Measurements from ENCODE around the gene MBD6.

Gene MBD6

DNA sequence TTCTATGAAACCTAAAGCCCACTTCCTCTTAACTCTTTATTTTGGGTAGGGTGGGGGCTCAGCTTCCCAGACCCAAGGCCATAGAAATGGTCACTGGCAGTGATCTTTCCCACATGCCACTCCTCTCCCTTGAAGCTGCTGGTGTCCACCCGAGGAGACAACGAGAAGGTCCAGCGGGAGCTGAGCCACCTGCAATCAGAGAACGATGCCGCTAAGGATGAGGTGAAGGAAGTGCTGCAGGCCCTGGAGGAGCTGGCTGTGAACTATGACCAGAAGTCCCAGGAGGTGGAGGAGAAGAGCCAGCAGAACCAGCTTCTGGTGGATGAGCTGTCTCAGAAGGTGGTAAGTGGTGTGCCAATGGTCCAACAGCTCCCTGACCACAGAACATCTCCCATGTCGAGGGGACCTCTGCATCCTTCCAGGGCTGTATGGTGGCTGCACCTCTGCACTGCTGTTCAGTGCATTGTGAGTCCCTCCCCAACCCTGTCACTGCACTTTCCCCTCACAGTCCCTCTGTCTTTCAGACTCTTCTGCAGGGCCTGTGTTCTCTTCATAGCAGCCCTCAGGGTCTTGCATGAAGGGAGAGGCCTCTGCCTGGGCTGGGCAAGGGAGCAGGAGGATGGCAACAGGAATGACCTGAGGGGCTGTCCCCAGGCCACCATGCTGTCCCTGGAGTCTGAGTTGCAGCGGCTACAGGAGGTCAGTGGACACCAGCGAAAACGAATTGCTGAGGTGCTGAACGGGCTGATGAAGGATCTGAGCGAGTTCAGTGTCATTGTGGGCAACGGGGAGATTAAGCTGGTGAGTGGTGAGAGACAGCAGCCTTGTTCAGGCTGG, 49.5 kb downstream of the MBD6 start:
- no peaks in the 10 kb centered on the region for H3K27me3 ChIP-seq (ENCODE audit: insufficient read depth, low read length)
- no peaks in the 10 kb centered on the region for H3K36me3 ChIP-seq (ENCODE audit: insufficient read depth, low read length)
- no peaks in the 10 kb centered on the region for H3K4me1 ChIP-seq (ENCODE audit: control insufficient read depth, insufficient read depth, low read length, unreplicated experiment)

GRCh38 chr12:57574795-57575194, 52.2 kb downstream of the MBD6 start:
- Histone ChIP-seq H3K79me2 (ENCODE audit: control insufficient read depth, insufficient read depth, low read length, unreplicated experiment) (no peaks in the 10 kb centered on the region), H3K27ac (ENCODE audit: low read depth, low read length) (no peak overlapping the region), H3K27me3 (ENCODE audit: insufficient read depth, low read length) (no peaks in the 10 kb centered on the region), H3K4me1 (ENCODE audit: control insufficient read depth, insufficient read depth, low read length, unreplicated experiment) (no peaks in the 10 kb centered on the region), H3K36me3 (ENCODE audit: insufficient read depth, low read length) (no peaks in the 10 kb centered on the region), H3K4me3 (ENCODE audit: low read depth, low read length) (no peak overlapping the region), H2AFZ (ENCODE audit: low read length, unreplicated experiment) (no peak overlapping the region)

More for the DNA sequence above, 49.5 kb downstream of the MBD6 start:
- Histone ChIP-seq H3K27ac (ENCODE audit: low read depth, low read length) (no peak overlapping the region), H3K79me2 (ENCODE audit: control insufficient read depth, insufficient read depth, low read length, unreplicated experiment) (no peaks in the 10 kb centered on the region), H2AFZ (ENCODE audit: low read length, unreplicated experiment) (no peak overlapping the region), H3K4me3 (ENCODE audit: low read depth, low read length) (no peak overlapping the region)

DNA sequence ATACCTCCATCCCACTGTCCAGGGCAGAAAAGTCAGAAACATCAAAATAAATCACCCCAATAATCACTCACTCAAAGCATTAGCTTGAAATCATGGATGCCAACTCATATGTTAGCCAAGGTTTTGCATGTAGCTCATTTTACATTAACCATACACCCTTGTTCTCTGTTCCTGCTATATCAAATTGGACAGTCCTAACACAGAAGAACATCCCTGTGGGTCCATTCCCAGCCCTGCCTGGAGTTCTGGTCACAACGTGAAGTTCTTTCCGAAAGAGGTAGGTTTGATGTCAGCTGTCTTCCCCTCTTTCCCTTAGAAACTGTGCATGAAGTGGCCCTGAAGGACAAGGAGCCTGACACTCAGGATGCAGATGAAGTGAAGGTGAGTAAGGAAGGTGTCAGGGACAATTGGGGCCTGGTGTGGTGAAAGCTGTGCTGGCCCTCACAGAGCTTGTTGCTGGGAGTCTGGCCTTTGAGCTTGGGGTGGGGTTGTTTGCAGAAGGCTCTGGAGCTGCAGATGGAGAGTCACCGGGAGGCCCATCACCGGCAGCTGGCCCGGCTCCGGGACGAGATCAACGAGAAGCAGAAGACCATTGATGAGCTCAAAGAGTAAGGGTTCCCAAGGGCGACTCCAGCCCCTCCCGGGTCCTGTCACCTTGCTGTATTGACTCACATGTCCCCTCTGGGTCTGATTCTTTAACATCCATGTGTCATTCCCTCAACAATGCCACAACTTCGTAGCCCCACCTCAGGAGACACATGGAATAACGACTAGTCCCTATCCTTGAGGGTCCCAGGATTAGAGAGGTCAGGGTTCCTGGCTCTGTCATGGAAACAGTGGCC, 53.4 kb downstream of the MBD6 start:
- Histone ChIP-seq H3K4me1 (ENCODE audit: control insufficient read depth, insufficient read depth, low read length, unreplicated experiment) (no peaks in the 10 kb centered on the region), H3K36me3 (ENCODE audit: insufficient read depth, low read length) (no peaks in the 10 kb centered on the region), H3K79me2 (ENCODE audit: control insufficient read depth, insufficient read depth, low read length, unreplicated experiment) (no peaks in the 10 kb centered on the region), H3K4me3 (ENCODE audit: low read depth, low read length) (no peak overlapping the region), H3K27me3 (ENCODE audit: insufficient read depth, low read length) (no peaks in the 10 kb centered on the region), H2AFZ (ENCODE audit: low read length, unreplicated experiment) (no peak overlapping the region), H3K27ac (ENCODE audit: low read depth, low read length) (no peak overlapping the region)

DNA sequence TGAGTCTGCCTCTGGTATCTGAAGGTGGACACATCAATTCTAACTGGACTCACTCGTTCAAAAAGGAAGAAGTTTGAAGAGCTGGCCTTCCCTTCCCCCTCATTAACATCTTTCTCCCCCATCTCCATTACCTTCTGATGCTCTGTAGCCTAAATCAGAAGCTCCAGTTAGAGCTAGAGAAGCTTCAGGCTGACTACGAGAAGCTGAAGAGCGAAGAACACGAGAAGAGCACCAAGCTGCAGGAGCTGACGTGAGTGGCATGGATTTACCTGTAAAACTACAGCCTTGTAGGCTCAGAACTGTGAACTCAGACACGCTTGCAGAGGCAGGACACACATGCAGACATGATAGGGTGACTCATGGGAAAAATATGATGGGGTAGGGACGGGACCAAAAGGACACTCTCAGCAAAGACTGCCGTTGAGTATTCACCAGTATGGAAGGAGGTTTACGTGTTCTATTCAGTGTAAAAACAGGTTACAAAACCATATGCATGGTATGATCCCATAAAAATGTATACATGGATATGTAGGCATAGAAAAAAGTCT, 54.1 kb downstream of the MBD6 start:
- no peaks in the 10 kb centered on the region for H3K4me1 ChIP-seq (ENCODE audit: control insufficient read depth, insufficient read depth, low read length, unreplicated experiment)
- H2AFZ ChIP-seq (ENCODE audit: low read length, unreplicated experiment), result no peak overlapping the region
- H3K36me3 ChIP-seq (ENCODE audit: insufficient read depth, low read length), result no peaks in the 10 kb centered on the region
- H3K27ac ChIP-seq (ENCODE audit: low read depth, low read length), result no peak overlapping the region
- no peaks in the 10 kb centered on the region for H3K27me3 ChIP-seq (ENCODE audit: insufficient read depth, low read length)
- no peaks in the 10 kb centered on the region for H3K79me2 ChIP-seq (ENCODE audit: control insufficient read depth, insufficient read depth, low read length, unreplicated experiment)
- no peak overlapping the region for H3K4me3 ChIP-seq (ENCODE audit: low read depth, low read length)

- H3K4me3 ChIP-seq (ENCODE audit: low read depth, low read length), result no peak overlapping the region
- no peaks in the 10 kb centered on the region for H3K79me2 ChIP-seq (ENCODE audit: control insufficient read depth, insufficient read depth, low read length, unreplicated experiment)
- H3K27ac ChIP-seq (ENCODE audit: low read depth, low read length), result no peak overlapping the region
- H3K27me3 ChIP-seq (ENCODE audit: insufficient read depth, low read length), result no peaks in the 10 kb centered on the region
- H2AFZ ChIP-seq (ENCODE audit: low read length, unreplicated experiment), result no peak overlapping the region
- no peaks in the 10 kb centered on the region for H3K4me1 ChIP-seq (ENCODE audit: control insufficient read depth, insufficient read depth, low read length, unreplicated experiment)
- no peaks in the 10 kb centered on the region for H3K36me3 ChIP-seq (ENCODE audit: insufficient read depth, low read length)
These were observed 55.5 kb downstream of the MBD6 start for GRCh38 chr12:57577981-57578758.

DNA sequence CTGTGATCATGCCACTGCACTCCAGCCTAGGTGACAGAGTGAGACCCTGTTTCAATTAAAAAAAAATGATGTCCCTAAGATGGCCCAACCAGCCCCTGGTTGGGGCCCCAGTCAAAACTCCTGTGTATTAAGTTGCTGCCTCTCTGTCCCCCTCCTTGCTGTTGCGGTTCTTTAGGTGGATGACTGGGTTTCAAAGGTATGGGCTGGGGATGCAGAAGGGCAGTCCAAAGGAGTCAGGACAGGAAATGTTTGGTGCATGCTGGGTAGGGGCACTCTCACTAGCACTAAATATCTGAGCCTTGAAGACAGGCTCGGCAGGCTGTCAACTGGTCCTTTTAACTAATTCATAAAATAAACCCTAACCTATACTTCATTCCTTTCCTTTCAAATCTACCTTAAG, 56.4 kb downstream of the MBD6 start:
- Histone ChIP-seq H3K4me3 (ENCODE audit: low read depth, low read length) (no peak overlapping the region), H2AFZ (ENCODE audit: low read length, unreplicated experiment) (no peak overlapping the region), H3K4me1 (ENCODE audit: control insufficient read depth, insufficient read depth, low read length, unreplicated experiment) (no peaks in the 10 kb centered on the region), H3K36me3 (ENCODE audit: insufficient read depth, low read length) (no peaks in the 10 kb centered on the region), H3K79me2 (ENCODE audit: control insufficient read depth, insufficient read depth, low read length, unreplicated experiment) (no peaks in the 10 kb centered on the region), H3K27me3 (ENCODE audit: insufficient read depth, low read length) (no peaks in the 10 kb centered on the region), H3K27ac (ENCODE audit: low read depth, low read length) (no peak overlapping the region)
